ENCODE measurements around the gene C16orf86. TPM values are rescaled to one million over a fixed set of nuclear protein-coding genes. Genes with fewer than 3 reads are reported as not detected.

The C16orf86 gene
- total RNA-seq, 3 donors from 2014 or later (not counting 1 experiment from before 2014, with no cell fraction given) = 3.5 to 4.4 (median 3.6) TPM

DNA sequence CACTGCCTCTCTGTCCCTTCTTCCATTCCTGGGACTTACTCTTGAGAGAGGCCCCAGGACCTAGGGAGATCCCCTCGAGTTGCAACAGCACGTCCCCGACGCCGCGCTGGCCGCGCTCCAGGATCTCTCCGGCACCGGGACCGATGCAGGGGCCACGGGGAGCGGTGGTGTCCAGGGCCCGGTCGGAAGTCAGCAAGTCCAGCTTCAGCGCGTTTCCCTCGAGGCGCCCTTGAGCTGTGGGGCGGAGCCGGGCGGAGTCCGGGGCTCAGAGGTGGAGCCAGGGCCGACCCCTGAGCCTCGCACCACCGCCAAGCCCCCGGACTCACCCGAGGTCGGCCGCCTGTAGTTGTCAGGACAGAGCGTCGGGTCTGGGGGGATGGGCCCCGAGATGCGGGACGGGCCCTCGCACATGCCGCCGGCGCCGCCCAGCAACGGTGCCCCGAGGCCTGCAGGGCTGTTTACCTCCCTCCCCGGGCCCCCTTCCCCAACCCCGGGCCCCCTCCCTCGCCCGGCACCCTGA lies 522 bp upstream of the C16orf86 start:
- H3K9me3 Mint-ChIP-seq = no peaks in the 10 kb centered on the region
- H3K27ac Mint-ChIP-seq = peak overlapping the region; percentile 65 to 90
- H3K27ac ChIP-seq (ENCODE audit: low read length) = no peak overlapping the region
- intact Hi-C loops (cut with micrococcal nuclease) = loop anchor here (1.0 to 5.0 kb wide), 2 partner anchors 53 to 141 kb away; partner anchors contain the start of genes GFOD2, RANBP10 and TSNAXIP1
- H3K36me3 ChIP-seq (ENCODE audit: control insufficient read depth, insufficient read depth, low read length) = no peaks in the 10 kb centered on the region
- no peaks in the 10 kb centered on the region for H3K9me3 ChIP-seq (ENCODE audit: control insufficient read depth, insufficient read depth, low read length)
- H3K27me3 Mint-ChIP-seq (ENCODE audit: low read depth in 2 of 2) = no peaks in the 10 kb centered on the region
- peaks cover 41% of the 10 kb centered on the region for H3K4me1 ChIP-seq (ENCODE audit: control insufficient read depth, insufficient read depth, low read length)
- no peaks in the 10 kb centered on the region for H3K36me3 Mint-ChIP-seq
- H3K4me3 ChIP-seq (ENCODE audit: low read length) = peak overlapping the region; percentile 50
- H3K27me3 ChIP-seq (ENCODE audit: control insufficient read depth, insufficient read depth, low read length) = no peaks in the 10 kb centered on the region
- 2% methylated on average over 46 of the region's 46 CpGs for WGBS (ENCODE audit: insufficient coverage)
- DNase-seq (peak in 1 of 2 donors; percentile 34), ATAC-seq (peak in 2 of 3 donors; percentile 2 to 4)
- H3K4me1 Mint-ChIP-seq = peaks cover 5 to 27% of the 10 kb centered on the region in 2 donors
- TF ChIP-seq, protein P1, sequence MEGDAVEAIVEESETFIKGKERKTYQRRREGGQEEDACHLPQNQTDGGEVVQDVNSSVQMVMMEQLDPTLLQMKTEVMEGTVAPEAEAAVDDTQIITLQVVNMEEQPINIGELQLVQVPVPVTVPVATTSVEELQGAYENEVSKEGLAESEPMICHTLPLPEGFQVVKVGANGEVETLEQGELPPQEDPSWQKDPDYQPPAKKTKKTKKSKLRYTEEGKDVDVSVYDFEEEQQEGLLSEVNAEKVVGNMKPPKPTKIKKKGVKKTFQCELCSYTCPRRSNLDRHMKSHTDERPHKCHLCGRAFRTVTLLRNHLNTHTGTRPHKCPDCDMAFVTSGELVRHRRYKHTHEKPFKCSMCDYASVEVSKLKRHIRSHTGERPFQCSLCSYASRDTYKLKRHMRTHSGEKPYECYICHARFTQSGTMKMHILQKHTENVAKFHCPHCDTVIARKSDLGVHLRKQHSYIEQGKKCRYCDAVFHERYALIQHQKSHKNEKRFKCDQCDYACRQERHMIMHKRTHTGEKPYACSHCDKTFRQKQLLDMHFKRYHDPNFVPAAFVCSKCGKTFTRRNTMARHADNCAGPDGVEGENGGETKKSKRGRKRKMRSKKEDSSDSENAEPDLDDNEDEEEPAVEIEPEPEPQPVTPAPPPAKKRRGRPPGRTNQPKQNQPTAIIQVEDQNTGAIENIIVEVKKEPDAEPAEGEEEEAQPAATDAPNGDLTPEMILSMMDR (IDR thresholded peaks at IDR 0.05) = no peak
- H3K4me3 Mint-ChIP-seq = peak overlapping the region; percentile 35

DNA sequence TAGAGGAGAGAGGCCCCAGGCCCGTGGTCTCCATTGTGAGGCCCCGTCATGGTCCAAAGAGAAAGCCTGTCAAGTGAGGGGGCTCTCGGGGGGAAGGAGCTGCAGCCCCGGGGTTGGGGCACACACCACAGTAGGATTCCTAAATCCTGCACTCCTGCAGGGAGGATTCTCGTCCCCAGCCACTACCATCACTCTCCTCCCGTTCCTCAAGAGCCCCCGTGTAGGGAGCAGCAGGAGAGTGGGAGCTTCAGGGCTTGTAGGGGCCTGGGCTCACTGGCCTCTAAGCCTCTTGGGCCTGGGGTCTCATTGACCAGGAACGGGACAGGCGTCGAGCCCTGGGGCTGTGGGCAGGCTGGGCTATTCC lies 821 bp downstream of the C16orf86 start:
- Histone ChIP-seq H3K27ac (ENCODE audit: low read length) (peak overlapping the region; percentile 50), H3K9me3 (ENCODE audit: control insufficient read depth, insufficient read depth, low read length) (no peaks in the 10 kb centered on the region), H3K36me3 (ENCODE audit: control insufficient read depth, insufficient read depth, low read length) (no peaks in the 10 kb centered on the region), H3K4me1 (ENCODE audit: control insufficient read depth, insufficient read depth, low read length) (peaks cover 32% of the 10 kb centered on the region), H3K27me3 (ENCODE audit: control insufficient read depth, insufficient read depth, low read length) (no peaks in the 10 kb centered on the region), H3K4me3 (ENCODE audit: low read length) (no peak overlapping the region)
- Mint-ChIP-seq H3K36me3 (no peaks in the 10 kb centered on the region), H3K27me3 (ENCODE audit: low read depth in 2 of 2) (no peaks in the 10 kb centered on the region), H3K4me1 (peaks cover 5 to 23% of the 10 kb centered on the region in 2 donors), H3K4me3 (peak overlapping the region; percentile 94), H3K27ac (peak overlapping the region; percentile 16 to 90), H3K9me3 (no peaks in the 10 kb centered on the region)
- WGBS (ENCODE audit: insufficient coverage) = 63% methylated on average over 8 of the region's 10 CpGs
- TF ChIP-seq, protein P1 (IDR thresholded peaks at IDR 0.05) = no peak
- intact Hi-C loops (cut with micrococcal nuclease) = loop anchor here (5.0 kb wide), 1 partner anchor 140 kb away; the partner anchor contains the start of genes RANBP10 and TSNAXIP1
- ATAC-seq (no peak), DNase-seq (no peak)

DNA sequence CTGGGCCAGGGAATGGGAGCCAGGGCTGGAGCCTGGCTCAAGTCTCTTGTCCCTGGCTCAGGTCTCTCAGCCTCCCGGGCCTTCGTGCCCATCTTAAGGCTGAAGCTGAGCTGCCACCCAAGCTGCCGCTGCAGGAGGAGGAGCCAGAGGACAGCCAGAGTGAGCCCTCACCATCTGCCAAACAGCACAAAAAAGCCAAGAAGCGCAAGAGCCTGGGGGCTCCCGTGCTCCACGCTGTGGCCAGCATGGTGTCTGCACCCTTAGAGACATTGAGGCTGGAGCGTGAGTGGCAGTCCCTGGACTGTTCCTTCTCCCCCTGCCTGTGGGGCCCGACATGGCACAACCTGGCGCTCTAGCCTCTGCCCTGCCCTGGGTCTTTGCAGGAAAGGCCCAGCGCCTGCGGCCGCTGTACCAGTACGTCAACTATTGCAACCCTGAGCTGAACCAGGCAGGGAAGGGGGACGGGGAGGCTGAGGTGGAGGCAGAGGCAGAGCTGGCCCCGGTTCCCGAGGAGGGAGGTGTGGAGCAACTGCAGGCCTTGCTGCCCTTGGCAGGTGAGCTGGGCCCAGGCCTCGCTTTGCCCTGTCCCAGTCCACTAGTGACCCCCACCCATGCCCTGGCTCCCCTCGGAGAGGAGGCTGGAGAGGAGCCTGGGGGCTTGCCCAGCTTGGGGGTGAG lies 1.3 kb downstream of the C16orf86 start:
- Mint-ChIP-seq H3K27me3 (ENCODE audit: low read depth in 2 of 2) (no peaks in the 10 kb centered on the region), H3K4me1 (peaks cover 5 to 27% of the 10 kb centered on the region in 2 donors), H3K36me3 (no peaks in the 10 kb centered on the region), H3K4me3 (peak overlapping the region; percentile 35), H3K27ac (peak overlapping the region; percentile 16 to 90), H3K9me3 (no peaks in the 10 kb centered on the region)
- no peaks in the 10 kb centered on the region for H3K9me3 ChIP-seq (ENCODE audit: control insufficient read depth, insufficient read depth, low read length)
- intact Hi-C loops (cut with micrococcal nuclease) = loop anchor here (1.0 to 5.0 kb wide), 3 partner anchors 121 to 147 kb away; partner anchors contain the start of genes RANBP10 and TSNAXIP1
- H3K36me3 ChIP-seq (ENCODE audit: control insufficient read depth, insufficient read depth, low read length) = no peaks in the 10 kb centered on the region
- H3K27ac ChIP-seq (ENCODE audit: low read length) = peak overlapping the region; percentile 50
- peak; percentile 72 to 91 for DNase-seq
- TF ChIP-seq, protein P1 (IDR thresholded peaks at IDR 0.05) = peak; percentile 75
- peak; percentile 87 to 91 (median 87) for ATAC-seq
- H3K4me3 ChIP-seq (ENCODE audit: low read length) = no peak overlapping the region
- peaks cover 32% of the 10 kb centered on the region for H3K4me1 ChIP-seq (ENCODE audit: control insufficient read depth, insufficient read depth, low read length)
- H3K27me3 ChIP-seq (ENCODE audit: control insufficient read depth, insufficient read depth, low read length) = no peaks in the 10 kb centered on the region
- WGBS (ENCODE audit: insufficient coverage) = 25% methylated on average over 18 of the region's 18 CpGs
